GM21526 (cell line): Measurements from ENCODE around the gene CSF1R.

Source experiments
- ATAC-seq: cut with Tn5 transposase; IDR thresholded peaks from one replicate; pipeline ENCODE4 v1.9.1; 2021; ENCODE audit warnings: moderate library complexity; ENCODE audit not compliant: unreplicated experiment, low FRiP score

CSF1R gene

DNA sequence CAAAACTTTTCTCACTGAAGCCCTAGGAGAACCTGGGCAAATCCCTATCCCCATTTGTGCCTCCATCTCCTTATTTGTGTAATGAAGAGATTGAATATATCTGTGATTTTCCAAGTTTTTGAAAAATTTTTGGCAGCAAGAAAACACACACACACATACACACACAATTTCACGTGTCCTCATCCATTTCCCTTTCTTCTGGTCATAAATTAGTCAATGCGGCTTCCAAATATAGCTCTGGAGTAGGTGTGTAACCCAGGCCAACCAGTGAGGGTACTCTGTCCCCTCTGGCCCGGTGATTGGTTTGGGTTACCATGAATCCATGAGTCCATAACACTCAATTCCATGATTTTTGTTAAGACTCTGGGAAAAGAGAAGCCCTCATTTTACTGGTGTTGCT lies 12.7 kb downstream of the CSF1R start:
- ATAC-seq, result no peak

DNA sequence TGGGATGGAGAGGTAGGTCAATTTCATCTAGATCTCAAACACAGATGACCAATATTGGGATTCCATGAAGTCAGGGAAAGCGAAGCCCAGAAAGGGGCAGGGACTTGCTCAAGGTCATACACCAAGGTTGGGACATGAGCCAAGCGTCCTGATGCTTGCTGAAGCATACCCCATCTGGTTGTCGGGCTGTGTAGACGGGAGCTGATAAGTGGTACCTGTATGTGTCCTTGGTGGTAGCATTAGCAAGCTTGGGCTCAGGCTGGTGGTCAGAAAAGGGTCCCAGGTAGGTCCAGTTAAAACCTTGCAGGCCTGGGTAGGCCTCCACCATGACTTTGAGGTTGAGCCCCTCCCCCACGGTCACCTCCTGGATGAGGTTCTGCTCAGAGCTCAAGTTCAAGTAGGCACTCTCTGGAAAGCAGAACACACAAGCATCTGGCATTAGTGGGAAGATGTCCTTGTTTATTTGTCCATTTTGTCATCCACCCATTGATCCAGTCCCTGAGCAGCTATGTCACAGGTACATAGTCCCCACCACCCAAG lies 13.2 kb downstream of the CSF1R start:
- no peak for ATAC-seq

DNA sequence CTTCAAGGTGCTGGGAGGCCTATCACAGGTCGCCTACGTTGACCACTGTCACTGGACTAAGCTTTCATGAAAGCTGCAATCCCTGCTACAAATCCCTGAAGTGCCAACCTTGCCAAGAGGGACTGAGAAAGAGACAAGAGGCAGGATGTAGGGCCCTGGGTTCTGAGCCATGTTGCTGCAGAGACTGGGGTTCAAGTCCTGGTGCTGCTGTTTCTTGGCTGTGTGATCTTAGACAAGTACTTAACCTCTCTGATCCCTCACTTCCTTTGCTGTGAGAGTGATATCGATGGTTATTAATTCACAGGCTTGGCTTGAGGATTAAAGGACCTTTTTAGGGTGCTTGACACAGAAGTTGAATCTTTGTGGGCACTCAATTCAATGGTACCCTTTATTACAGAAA lies 15.5 kb downstream of the CSF1R start:
- no peak for ATAC-seq

GRCh38 chr5:150069672-150070627 lies 16.4 kb downstream of the CSF1R start:
- no peak for ATAC-seq

DNA sequence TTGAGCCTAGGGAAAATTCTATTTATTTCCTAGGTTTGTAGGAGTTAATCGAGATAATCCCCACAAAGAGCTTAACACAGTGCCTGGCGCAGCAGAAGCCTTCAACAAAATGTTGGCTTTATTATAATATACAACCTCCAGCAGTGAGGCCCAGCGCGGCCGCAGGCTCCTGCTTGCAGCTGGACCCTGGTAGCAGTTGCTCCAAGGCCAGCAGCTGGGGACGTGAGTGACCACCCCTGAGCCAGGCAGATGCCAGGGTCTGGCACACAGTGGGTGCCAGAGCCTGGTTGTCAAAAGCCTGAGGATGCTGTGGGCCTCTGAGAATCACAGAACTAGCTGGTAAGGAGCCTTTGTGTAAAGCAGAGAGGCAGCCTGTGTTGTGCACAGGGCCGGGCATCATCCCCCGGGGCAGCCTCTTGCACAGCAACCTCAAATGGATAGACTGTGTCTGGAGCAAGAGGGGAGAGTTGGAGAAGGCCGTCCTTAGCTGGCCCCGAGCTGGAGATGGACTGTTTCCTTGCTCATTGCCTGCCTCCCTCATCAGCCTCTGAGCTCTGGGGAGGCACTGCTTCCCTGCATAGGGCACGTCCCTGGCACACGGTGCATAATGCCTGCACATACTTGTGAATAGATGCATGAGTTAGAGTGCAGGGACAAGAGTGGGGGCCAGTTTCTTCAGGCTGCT lies 17.3 kb downstream of the CSF1R start:
- no peak for ATAC-seq

- ATAC-seq, result no peak
Measured at GRCh38 chr5:150068472-150068871, 17.9 kb downstream of the CSF1R start.

DNA sequence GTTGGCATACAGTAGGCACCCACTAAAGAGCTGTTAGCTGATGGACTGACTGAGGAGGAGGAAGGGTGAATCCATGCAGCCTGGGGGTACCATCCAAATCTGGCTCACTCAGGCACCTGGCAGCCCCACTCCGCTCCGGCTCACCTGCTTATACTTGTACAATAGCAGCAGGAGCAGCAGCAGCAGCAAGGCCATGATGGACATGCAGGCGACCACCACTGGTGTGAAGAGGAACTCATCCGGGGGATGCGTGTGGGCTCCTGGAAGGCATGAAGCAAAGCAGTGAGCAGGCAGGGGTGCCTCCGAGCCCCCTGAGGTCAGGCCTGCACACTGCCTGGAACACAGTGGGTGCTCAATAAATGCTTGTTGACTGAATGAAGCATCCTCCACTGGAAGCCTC lies 18.3 kb downstream of the CSF1R start:
- no peak for ATAC-seq

GRCh38 chr5:150067405-150067960 lies 18.9 kb downstream of the CSF1R start:
- ATAC-seq, result no peak

DNA sequence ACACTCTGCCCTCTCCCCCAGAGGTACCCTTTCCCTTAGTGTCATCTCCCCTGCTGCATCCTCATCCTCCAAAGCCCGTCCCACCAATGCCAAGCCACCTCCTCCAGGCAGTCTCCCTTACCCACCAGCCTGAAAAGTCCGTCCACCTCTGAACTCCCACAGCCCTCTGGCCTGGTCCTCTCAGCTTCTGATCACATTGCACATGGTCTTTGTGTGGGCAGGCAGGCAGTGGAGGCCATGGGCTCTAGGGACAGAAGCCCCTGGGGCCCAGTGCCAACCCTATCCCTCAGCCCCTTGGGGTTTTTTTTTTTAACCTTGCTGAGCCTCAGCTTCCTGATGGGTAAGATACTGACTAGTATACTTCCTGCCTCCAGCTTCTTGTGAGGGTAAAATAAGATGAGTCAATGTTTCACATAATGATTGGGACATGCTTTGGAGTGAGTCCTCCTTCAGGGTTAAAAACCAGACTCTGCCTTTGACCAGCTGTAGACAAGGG lies 19.4 kb downstream of the CSF1R start:
- no peak for ATAC-seq

- no peak for ATAC-seq
Measured at GRCh38 chr5:150066436-150066835, 19.9 kb downstream of the CSF1R start.

GRCh38 chr5:150065886-150066285 lies 20.5 kb downstream of the CSF1R start:
- no peak for ATAC-seq

DNA sequence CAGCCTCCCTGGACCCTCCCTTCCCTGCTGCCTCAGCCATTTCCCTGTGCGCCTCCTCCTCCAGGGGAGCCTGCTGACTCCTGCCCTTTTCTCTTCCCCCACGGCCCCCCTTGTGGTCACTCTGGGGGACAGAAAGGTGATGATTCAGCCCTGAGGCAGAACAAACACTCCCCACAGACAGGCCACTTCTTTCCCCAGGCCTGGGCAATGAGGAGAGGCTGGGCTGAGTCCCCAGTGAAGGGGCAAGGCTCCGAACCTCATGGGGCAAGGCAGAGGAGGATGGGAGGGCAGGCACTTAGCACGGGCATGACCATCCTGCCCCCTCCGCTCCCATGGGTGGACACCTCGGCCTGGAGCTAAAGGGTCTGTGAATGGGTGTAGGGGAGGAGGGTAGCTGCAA lies 21.0 kb downstream of the CSF1R start:
- ATAC-seq, result no peak

DNA sequence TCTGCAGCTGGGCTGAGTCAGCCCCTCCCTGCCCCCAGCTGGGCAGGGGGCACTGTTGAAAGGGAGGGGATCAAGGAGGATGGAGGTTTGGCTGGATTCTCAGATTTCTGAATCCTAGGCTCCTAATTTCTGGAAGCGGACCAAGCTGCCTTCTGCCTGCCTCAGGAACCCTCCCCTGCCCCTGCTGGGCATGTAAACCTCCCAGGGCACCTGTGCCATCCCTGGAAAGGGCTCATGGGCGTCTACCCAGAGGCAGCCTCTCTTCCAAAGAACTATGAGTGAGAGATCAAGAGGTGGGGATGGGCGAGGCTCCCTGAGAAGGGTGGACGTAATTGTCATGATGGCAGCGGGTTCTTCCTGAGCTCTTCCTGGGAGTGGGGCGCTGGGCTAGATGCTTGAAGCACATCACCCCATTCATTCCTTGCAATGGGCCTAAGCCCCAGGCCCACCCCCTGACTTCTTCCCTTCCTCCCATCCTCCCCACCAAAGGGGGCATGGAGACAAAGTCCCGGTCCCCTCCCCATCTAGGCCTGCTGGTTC lies 21.6 kb downstream of the CSF1R start:
- ATAC-seq, result no peak

DNA sequence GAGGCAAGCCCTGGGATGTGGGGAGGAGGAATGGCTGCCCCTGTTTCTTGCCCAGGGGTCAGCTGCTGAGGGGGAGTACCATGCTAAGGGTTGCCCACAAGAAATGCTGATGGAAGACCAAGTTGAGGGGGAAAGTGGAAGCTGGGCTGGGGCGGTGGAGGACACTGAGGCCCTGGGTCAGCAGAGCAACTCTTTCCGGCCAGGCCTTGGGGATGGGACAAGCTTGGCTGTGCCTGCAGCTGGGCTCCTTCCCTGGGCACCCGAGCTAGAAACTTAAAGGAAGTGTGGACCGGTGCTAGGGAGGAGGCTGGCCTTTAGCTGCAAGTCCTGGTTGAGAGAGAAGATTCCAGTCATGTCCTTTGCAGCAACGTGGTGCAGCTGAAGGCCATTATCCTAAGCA lies 22.7 kb downstream of the CSF1R start:
- no peak for ATAC-seq

GRCh38 chr5:150062216-150062922 lies 24.0 kb downstream of the CSF1R start:
- ATAC-seq, result no peak

GRCh38 chr5:150061538-150061995 lies 24.8 kb downstream of the CSF1R start:
- ATAC-seq, result no peak

DNA sequence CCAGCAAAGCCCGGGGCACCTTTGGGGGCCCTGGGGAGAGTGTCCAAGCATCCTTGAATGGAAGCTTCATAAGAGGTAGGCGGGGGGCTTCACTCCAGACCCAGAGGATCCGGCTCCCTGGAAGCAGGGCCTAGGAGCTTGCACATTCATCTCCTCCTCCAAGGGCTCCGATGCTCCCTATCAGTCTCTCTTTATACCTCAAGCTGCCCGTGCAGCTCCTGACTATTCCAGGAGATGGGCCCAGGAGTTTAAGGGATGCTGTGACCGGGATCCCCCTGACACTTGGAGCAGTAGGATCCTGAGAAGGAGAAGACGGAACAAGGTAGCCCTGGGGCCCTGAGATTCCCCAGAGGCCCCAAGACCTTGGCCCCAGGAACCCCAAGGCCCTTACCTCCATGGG lies 25.9 kb downstream of the CSF1R start:
- ATAC-seq, result no peak

- no peak for ATAC-seq
Measured at GRCh38 chr5:150059623-150060022, 26.7 kb downstream of the CSF1R start.

GRCh38 chr5:150058480-150059126 lies 27.8 kb downstream of the CSF1R start:
- ATAC-seq, result no peak

DNA sequence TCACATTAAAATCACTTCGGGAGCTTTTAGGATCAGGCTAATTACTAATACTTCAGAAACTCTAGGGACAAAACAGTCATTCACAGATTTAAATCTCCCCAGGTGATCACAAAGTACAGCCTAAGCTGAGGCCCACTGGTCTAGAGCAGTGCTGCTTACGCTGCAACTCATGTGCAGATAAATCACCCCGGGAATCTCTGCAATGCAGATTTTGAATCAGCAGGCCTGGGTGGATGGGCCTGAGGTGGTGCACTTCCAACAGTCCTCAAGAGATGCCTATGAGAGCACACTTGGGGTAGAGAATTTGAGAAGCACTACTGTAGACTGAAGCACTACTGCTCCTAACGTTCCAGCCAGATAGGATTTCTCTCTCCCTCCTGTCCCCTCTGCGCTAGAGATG lies 28.4 kb downstream of the CSF1R start:
- ATAC-seq, result no peak
